Fibroblast of lung (primary cell): ENCODE measurements around the gene LCN6. TPM values are rescaled to one million over a fixed set of nuclear protein-coding genes. Genes with fewer than 3 reads are reported as not detected.

ENCODE experiments used
- DNase-seq, 2 donors: peaks; one replicate each; pipeline versions ENCODE4 v3.0.0 to v3.0.0-alpha.2; 2010; ENCODE audit warnings: low read depth in 2 of 2
- H2AFZ ChIP-seq: 2 replicates; pipeline ENCODE4 v1.5.1; 2012; ENCODE audit warnings: low read length, control low read depth, inconsistent platforms
- H3K27ac ChIP-seq: 2 replicates; pipeline ENCODE4 v1.5.1; 2011; ENCODE audit warnings: low read length, control low read depth; ENCODE audit not compliant: insufficient read depth
- H3K27me3 ChIP-seq: 2 replicates; pipeline ENCODE4 v1.5.1; 2011; ENCODE audit warnings: mild to moderate bottlenecking, low read length; ENCODE audit not compliant: control insufficient read depth, insufficient read depth
- H3K36me3 ChIP-seq: 2 replicates; pipeline ENCODE4 v1.5.1; 2011; ENCODE audit warnings: low read length; ENCODE audit not compliant: control insufficient read depth, insufficient read depth
- H3K4me1 ChIP-seq: 2 replicates; pipeline ENCODE4 v1.5.1; 2011; ENCODE audit warnings: low read length; ENCODE audit not compliant: control insufficient read depth, insufficient read depth; ENCODE audit errors: extremely low read depth
- H3K4me2 ChIP-seq: 2 replicates; pipeline ENCODE4 v1.5.1; 2011; ENCODE audit warnings: low read length, control low read depth; ENCODE audit not compliant: insufficient read depth; ENCODE audit errors: extremely low read depth
- H3K4me3 ChIP-seq, 4 experiments: fragments of 200-600 bp in 1 of 4; sonication (generic) in 1 of 4; replicated peaks in 1 of 4; 2 replicates each; pipeline ENCODE4 v1.5.1; 2011 to 2016; ENCODE audit warnings: low read length in 4 of 4, low read depth in 3 of 4, mild to moderate bottlenecking in 3 of 4, control low read depth in 2 of 4, inconsistent platforms in 1 of 4, mixed read lengths in 1 of 4; ENCODE audit not compliant: insufficient read depth in 1 of 4; ENCODE audit errors: control extremely low read depth in 1 of 4
- H3K79me2 ChIP-seq: 2 replicates; pipeline ENCODE4 v1.5.1; 2012; ENCODE audit warnings: mild to moderate bottlenecking, low read length, inconsistent platforms; ENCODE audit not compliant: control insufficient read depth, insufficient read depth
- H3K9ac ChIP-seq: 2 replicates; pipeline ENCODE4 v1.5.1; 2011; ENCODE audit warnings: mild to moderate bottlenecking, low read length, control low read depth; ENCODE audit not compliant: insufficient read depth
- H3K9me3 ChIP-seq: 2 replicates; pipeline ENCODE4 v1.5.1; 2012; ENCODE audit warnings: low read depth, low read length; ENCODE audit not compliant: control insufficient read depth, insufficient read depth
- H4K20me1 ChIP-seq: 2 replicates; pipeline ENCODE4 v1.5.1; 2011; ENCODE audit warnings: low read length; ENCODE audit not compliant: control insufficient read depth, insufficient read depth; ENCODE audit errors: extremely low read depth
- CTCF ChIP-seq, 2 donors: IDR thresholded peaks in 1 of 2; conservative IDR thresholded peaks in 1 of 2; 1 replicate in 1 of 2; 2 replicates in 1 of 2; pipeline ENCODE4 v1.5.1; 2011 to 2012; ENCODE audit warnings: low read length in 2 of 2, control low read depth in 1 of 2, inconsistent platforms in 1 of 2, low read depth in 1 of 2, mild to moderate bottlenecking in 1 of 2
- EZH2 ChIP-seq: IDR thresholded peaks from 2 replicates; pipeline ENCODE4 v1.5.1; 2012; ENCODE audit warnings: low read length, control low read depth, mild to moderate bottlenecking; ENCODE audit errors: missing control alignments
- polyA plus RNA-seq, 2 donors: library from polyadenylated mRNA; depleted of rRNA in 1 of 2; stranded (reverse) in 1 of 2; unstranded in 1 of 2; fragments of >200 nt; gene quantifications; 2 replicates each; pipeline ENCODE4 v1.2.1, GENCODE V29; 2011 to 2012; ENCODE audit warnings: missing spikeins in 1 of 2
- total RNA-seq: library from RNA; depleted of rRNA; stranded (reverse); fragments of >200 nt; gene quantifications from 2 replicates; pipeline ENCODE4 v1.2.1, GENCODE V29; 2014

LCN6 gene
- total and polyA plus RNA-seq, 2 donors (not counting 1 experiment from before 2014, with no cell fraction given) = not detected

DNA sequence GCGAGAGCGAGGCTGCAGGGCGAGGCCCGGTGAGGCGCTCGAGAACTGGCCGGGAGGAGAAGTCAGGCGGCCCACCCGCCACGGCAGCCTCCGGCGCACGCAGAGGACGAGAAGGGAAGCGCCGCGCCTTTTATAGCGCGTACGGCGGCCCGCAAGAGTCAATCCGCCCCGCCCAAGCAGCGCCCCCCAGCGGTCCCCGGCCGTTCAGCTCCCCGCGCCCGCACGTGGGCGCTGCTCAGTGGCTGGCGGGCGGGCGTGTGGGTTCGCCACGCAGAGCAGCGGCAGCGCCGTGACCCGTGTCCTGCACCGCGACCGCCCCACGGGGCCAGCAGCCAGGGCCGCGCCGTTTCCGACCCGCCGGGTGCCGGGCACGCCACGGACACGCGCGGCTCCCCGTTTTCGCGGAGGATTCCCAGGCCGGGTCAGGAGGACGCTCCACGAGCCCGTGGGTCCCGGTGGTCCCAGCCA is 20.2 kb downstream of the LCN6 start:
- Histone ChIP-seq H3K4me2 (peak overlapping the region; percentile 49), H3K79me2 (peaks cover 43% of the 10 kb centered on the region), H3K9ac (peak overlapping the region; percentile 80), H3K9me3 (no peaks in the 10 kb centered on the region), H4K20me1 (no peaks in the 10 kb centered on the region), H3K36me3 (peaks cover 17% of the 10 kb centered on the region), H3K4me3 (peak overlapping the region; percentile 69 to 98 (median 86)), H2AFZ (peak overlapping the region; percentile 64), H3K27ac (peak overlapping the region; percentile 63), H3K4me1 (peaks cover 14% of the 10 kb centered on the region), H3K27me3 (no peaks in the 10 kb centered on the region)
- DNase-seq = peak; percentile 84 to 90
- no peak for TF ChIP-seq EZH2
- TF ChIP-seq CTCF (conservative IDR thresholded peaks at IDR 0.05 in 1 of 2, IDR thresholded peaks at IDR 0.05 in 1 of 2; ENCODE audit: low read depth in 1 of 2, low read length in 2 of 2) = peak; percentile 59 to 70

DNA sequence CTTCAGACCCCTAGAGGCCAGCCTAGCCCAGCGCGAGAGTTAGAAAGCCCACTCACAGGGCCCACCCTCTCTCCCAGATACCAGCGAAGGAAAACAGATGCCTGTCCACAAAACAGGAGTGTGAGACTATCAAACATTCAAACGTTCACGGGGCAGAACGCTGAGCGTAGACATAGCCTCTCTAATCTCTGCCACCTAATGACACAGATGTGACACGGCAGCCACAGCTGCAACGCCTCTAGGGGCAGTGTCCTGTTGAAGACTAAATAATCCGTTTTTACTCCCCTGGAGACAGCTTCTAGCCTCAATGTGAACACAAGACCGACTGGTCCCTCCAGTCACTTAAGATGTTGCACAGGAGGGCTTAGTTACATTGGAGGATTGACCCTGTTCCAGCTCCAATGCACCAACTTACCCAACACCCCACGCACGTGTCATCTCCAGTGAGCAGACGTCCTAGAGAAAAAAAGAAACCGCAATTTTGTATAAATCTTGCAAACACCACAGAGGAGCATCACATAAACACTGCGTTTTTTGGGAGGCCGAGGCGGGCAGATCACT is 21.6 kb downstream of the LCN6 start:
- peak; percentile 19 to 38 for DNase-seq
- no peaks in the 10 kb centered on the region for H3K27me3 ChIP-seq
- no peak for TF ChIP-seq EZH2
- peak in 1 of 2 donors; percentile 43 for TF ChIP-seq CTCF (conservative IDR thresholded peaks at IDR 0.05 in 1 of 2, IDR thresholded peaks at IDR 0.05 in 1 of 2; ENCODE audit: low read depth in 1 of 2, low read length in 2 of 2)
- H3K4me3 ChIP-seq = peak overlapping the region; percentile 75 to 98 (median 93)
- no peaks in the 10 kb centered on the region for H4K20me1 ChIP-seq
- no peak overlapping the region for H2AFZ ChIP-seq
- peak overlapping the region; percentile 24 for H3K9ac ChIP-seq
- peak overlapping the region; percentile 79 for H3K27ac ChIP-seq
- H3K9me3 ChIP-seq = no peaks in the 10 kb centered on the region
- peaks cover 43% of the 10 kb centered on the region for H3K79me2 ChIP-seq
- peaks cover 14% of the 10 kb centered on the region for H3K4me1 ChIP-seq
- H3K4me2 ChIP-seq = peak overlapping the region; percentile 99
- peaks cover 26% of the 10 kb centered on the region for H3K36me3 ChIP-seq

DNA sequence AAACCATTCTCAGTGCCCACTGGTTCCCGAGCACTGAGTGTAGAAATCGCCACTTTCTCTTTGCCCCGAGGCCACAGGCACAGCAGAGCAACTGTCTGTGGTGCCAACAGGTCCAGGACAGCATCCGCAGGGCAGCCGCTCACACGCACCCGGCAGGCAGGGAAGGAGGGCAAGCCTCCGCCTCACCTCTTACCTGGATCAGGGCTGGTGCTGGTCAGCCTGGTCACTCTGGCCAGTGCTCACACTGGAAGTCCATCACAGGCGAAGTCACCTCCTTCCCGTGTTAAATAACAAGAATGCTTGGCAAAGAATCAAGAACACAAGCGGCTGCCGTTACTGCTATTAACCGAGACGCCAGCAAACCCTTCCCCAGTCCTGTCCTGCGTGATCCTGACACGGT is 22.2 kb downstream of the LCN6 start:
- Histone ChIP-seq H3K4me3 (peak overlapping the region; percentile 75 to 98 (median 93)), H3K4me1 (peaks cover 16% of the 10 kb centered on the region), H3K9ac (no peak overlapping the region), H3K27ac (no peak overlapping the region), H3K4me2 (peak overlapping the region; percentile 99), H3K36me3 (peaks cover 26% of the 10 kb centered on the region), H3K9me3 (no peaks in the 10 kb centered on the region), H3K79me2 (peaks cover 43% of the 10 kb centered on the region), H4K20me1 (no peaks in the 10 kb centered on the region), H2AFZ (no peak overlapping the region), H3K27me3 (no peaks in the 10 kb centered on the region)
- TF ChIP-seq CTCF (conservative IDR thresholded peaks at IDR 0.05 in 1 of 2, IDR thresholded peaks at IDR 0.05 in 1 of 2; ENCODE audit: low read depth in 1 of 2, low read length in 2 of 2) (no peak), EZH2 (no peak)
- no peak for DNase-seq
